DOHH2 (cell line): ENCODE measurements around the gene FCGBP.

Experiments
- H3F3A ChIP-seq: fragments of 200-600 bp; sonication (generic), shearing (Covaris generic); 2 replicates; pipeline ENCODE4 v1.6.0; 2016; ENCODE audit warnings: antibody characterized with exemption, mild to moderate bottlenecking; ENCODE audit not compliant: control insufficient read depth, insufficient read depth
- H3K27ac ChIP-seq: fragments of 200-600 bp; sonication (generic); 2 replicates; pipeline ENCODE4 v1.5.1; 2014; ENCODE audit warnings: low read depth, mild to moderate bottlenecking, low read length, moderate library complexity
- H3K27me3 ChIP-seq: fragments of 200-600 bp; sonication (generic); 2 replicates; pipeline ENCODE4 v1.6.1; 2014; ENCODE audit warnings: mild to moderate bottlenecking, low read length, mixed read lengths; ENCODE audit not compliant: control insufficient read depth
- H3K36me3 ChIP-seq: fragments of 200-600 bp; sonication (generic); 2 replicates; pipeline ENCODE4 v1.6.1; 2014; ENCODE audit warnings: mild to moderate bottlenecking, low read length, moderate library complexity, mixed read lengths; ENCODE audit not compliant: control insufficient read depth
- H3K4me1 ChIP-seq: fragments of 200-600 bp; sonication (generic); 2 replicates; pipeline ENCODE4 v1.6.1; 2014; ENCODE audit warnings: mild to moderate bottlenecking, low read length, mixed read lengths; ENCODE audit not compliant: control insufficient read depth
- H3K4me2 ChIP-seq: fragments of 200-600 bp; sonication (generic); 2 replicates; pipeline ENCODE4 v1.6.0; 2014; ENCODE audit warnings: mild to moderate bottlenecking, low read length, moderate library complexity
- H3K4me3 ChIP-seq: fragments of 200-600 bp; sonication (generic); 2 replicates; pipeline ENCODE4 v1.5.1; 2014; ENCODE audit warnings: mild to moderate bottlenecking, low read length, mixed read lengths
- H3K79me2 ChIP-seq: fragments of 200-600 bp; sonication (generic); 2 replicates; pipeline ENCODE4 v1.6.1; 2014; ENCODE audit warnings: mild to moderate bottlenecking, low read length, mixed read lengths; ENCODE audit not compliant: control insufficient read depth
- H3K9me2 ChIP-seq: fragments of 200-600 bp; sonication (generic); replicated peaks from 2 replicates; pipeline ENCODE4 v1.6.1; 2014; ENCODE audit warnings: mild to moderate bottlenecking, low read length, mixed read lengths; ENCODE audit not compliant: control insufficient read depth
- H3K9me3 ChIP-seq: fragments of 200-600 bp; sonication (generic); 2 replicates; pipeline ENCODE4 v1.6.1; 2014; ENCODE audit warnings: antibody characterized with exemption, low read length, mixed read lengths; ENCODE audit not compliant: control insufficient read depth, insufficient read depth
- H4K20me1 ChIP-seq: fragments of 200-600 bp; sonication (generic); 2 replicates; pipeline ENCODE4 v1.6.0; 2014; ENCODE audit warnings: low read depth, mild to moderate bottlenecking, antibody characterized with exemption, low read length, moderate library complexity; ENCODE audit not compliant: control insufficient read depth, insufficient read depth
- EZH2phosphoT487 ChIP-seq: fragments of 200-600 bp; sonication (generic); IDR thresholded peaks from 2 replicates; pipeline ENCODE4 v1.6.1; 2017; ENCODE audit warnings: borderline replicate concordance, mild to moderate bottlenecking, antibody characterized with exemption, low read length, moderate library complexity, mixed read lengths
- TF ChIP-seq, protein P1 (sequence below): fragments of 200-600 bp; sonication (generic); IDR thresholded peaks from one replicate; pipeline ENCODE4 v1.5.1; 2014; ENCODE audit warnings: antibody characterized with exemption, mild to moderate bottlenecking, low read depth, low read length; ENCODE audit not compliant: poor library complexity, severe bottlenecking

The FCGBP gene

DNA sequence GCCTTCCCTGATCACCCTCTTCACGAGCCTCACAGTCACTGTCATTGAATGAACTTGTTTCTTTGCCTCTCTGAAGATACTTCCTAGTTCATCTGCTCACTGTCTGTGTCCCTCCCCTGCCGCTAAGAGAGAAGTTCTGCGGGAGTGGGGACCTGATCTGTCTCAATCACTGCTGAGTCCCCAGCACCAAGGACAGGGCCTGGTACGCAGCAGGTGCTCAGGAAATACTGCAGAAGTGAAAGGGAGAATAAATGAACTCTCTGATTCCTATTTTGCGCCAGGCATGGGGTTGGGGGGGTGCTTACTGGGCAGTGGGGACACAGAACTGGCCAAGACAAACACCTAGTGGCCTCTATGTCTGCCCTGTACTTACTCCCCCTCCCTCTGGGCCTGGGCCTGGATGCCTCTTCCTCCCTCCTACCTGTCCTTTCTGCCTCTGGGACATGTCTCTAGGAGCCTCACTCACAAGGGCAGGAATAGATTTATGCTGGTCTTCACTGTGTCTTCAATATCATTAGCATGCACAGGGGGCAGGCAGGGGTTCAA is 17.5 kb downstream of the FCGBP start:
- no peaks in the 10 kb centered on the region for H3K27me3 ChIP-seq
- no peaks in the 10 kb centered on the region for H3K9me2 ChIP-seq
- H3K9me3 ChIP-seq = no peaks in the 10 kb centered on the region
- H3K4me3 ChIP-seq = no peak overlapping the region
- H3F3A ChIP-seq = no peaks in the 10 kb centered on the region
- H3K27ac ChIP-seq = no peak overlapping the region
- no peaks in the 10 kb centered on the region for H4K20me1 ChIP-seq
- H3K79me2 ChIP-seq = no peaks in the 10 kb centered on the region
- TF ChIP-seq, protein P1, sequence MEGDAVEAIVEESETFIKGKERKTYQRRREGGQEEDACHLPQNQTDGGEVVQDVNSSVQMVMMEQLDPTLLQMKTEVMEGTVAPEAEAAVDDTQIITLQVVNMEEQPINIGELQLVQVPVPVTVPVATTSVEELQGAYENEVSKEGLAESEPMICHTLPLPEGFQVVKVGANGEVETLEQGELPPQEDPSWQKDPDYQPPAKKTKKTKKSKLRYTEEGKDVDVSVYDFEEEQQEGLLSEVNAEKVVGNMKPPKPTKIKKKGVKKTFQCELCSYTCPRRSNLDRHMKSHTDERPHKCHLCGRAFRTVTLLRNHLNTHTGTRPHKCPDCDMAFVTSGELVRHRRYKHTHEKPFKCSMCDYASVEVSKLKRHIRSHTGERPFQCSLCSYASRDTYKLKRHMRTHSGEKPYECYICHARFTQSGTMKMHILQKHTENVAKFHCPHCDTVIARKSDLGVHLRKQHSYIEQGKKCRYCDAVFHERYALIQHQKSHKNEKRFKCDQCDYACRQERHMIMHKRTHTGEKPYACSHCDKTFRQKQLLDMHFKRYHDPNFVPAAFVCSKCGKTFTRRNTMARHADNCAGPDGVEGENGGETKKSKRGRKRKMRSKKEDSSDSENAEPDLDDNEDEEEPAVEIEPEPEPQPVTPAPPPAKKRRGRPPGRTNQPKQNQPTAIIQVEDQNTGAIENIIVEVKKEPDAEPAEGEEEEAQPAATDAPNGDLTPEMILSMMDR = no peak
- H3K4me2 ChIP-seq = no peak overlapping the region
- no peaks in the 10 kb centered on the region for H3K4me1 ChIP-seq
- H3K36me3 ChIP-seq = no peaks in the 10 kb centered on the region

DNA sequence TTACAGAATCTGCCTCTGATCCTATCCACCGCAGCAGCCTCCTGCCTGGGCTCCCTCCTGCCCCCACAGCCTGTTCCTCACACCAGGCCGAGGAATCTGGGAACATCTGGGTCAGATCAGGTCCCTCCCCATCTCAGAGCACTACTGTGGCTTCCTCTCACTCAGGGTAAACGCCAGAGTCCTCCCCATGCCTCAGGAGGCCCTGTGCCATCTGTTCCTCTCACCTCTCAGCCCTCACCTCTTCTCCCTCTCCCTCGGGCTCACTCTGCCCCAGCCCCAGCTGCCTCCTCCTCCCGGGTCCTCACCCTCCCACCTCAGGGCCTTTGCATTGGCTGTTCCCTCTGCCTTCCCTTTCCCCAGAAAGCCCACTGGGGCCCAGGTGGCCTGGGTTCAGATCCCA is 18.2 kb downstream of the FCGBP start:
- Histone ChIP-seq H3K36me3 (no peaks in the 10 kb centered on the region), H3K4me1 (no peaks in the 10 kb centered on the region), H3K79me2 (no peaks in the 10 kb centered on the region), H3F3A (no peaks in the 10 kb centered on the region), H3K9me3 (no peaks in the 10 kb centered on the region), H3K4me2 (no peak overlapping the region), H3K4me3 (no peak overlapping the region), H3K9me2 (no peaks in the 10 kb centered on the region), H4K20me1 (no peaks in the 10 kb centered on the region), H3K27ac (no peak overlapping the region), H3K27me3 (no peaks in the 10 kb centered on the region)
- no peak for TF ChIP-seq EZH2phosphoT487
- TF ChIP-seq, protein P1 = no peak

DNA sequence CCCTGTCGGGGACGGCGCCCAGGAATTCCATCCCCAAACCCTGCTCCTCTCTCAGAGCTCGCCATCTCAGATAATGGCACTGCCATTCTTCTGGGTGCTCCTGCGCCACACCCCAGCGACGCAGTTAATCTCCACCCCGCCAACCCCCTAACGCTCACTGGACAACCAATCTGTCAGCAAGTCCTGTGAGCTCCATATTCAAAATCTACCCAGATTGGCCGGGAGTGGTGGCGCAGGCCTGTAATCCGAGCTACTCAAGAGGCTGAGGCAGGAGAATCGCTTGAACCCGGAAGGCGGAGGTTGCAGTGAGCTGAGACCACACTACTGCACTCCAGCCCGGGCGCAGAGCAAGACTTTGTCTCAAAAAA is 18.6 kb downstream of the FCGBP start:
- TF ChIP-seq EZH2phosphoT487 = no peak
- TF ChIP-seq, protein P1 = no peak
- Histone ChIP-seq H3K27ac (no peak overlapping the region), H3K36me3 (no peaks in the 10 kb centered on the region), H3K4me1 (no peaks in the 10 kb centered on the region), H4K20me1 (no peaks in the 10 kb centered on the region), H3F3A (no peaks in the 10 kb centered on the region), H3K9me2 (no peaks in the 10 kb centered on the region), H3K4me3 (no peak overlapping the region), H3K4me2 (no peak overlapping the region), H3K27me3 (no peaks in the 10 kb centered on the region), H3K9me3 (no peaks in the 10 kb centered on the region), H3K79me2 (no peaks in the 10 kb centered on the region)
